Loucy (cell line): Measurements from ENCODE around the gene TAF4.
"Not testable (repeated sequence)": the region's sequence is repeated elsewhere in the genome, so short reads cannot be mapped to it uniquely, and the experiment has no call there.

Experiments used
- H2AFZ ChIP-seq: fragments of 200-600 bp; sonication (generic); 2 replicates; pipeline ENCODE4 v1.6.0; 2016; ENCODE audit warnings: antibody characterized with exemption, mild to moderate bottlenecking, low read length, moderate library complexity
- H3F3A ChIP-seq: fragments of 200-600 bp; 2 replicates; pipeline ENCODE4 v1.6.0; 2016; ENCODE audit warnings: antibody characterized with exemption, low read depth, mild to moderate bottlenecking
- H3K27me3 ChIP-seq: fragments of 200-600 bp; sonication (generic); 2 replicates; pipeline ENCODE4 v1.6.1; 2014; ENCODE audit warnings: low read length, mild to moderate bottlenecking; ENCODE audit not compliant: insufficient read depth, poor library complexity, severe bottlenecking
- H3K36me3 ChIP-seq: fragments of 200-600 bp; sonication (generic); 2 replicates; pipeline ENCODE4 v1.6.1; 2016; ENCODE audit warnings: low read length; ENCODE audit not compliant: insufficient read depth
- H3K4me1 ChIP-seq: fragments of 200-600 bp; sonication (generic); 2 replicates; pipeline ENCODE4 v1.5.1; 2014; ENCODE audit warnings: low read length, mild to moderate bottlenecking; ENCODE audit not compliant: insufficient read depth, poor library complexity, severe bottlenecking
- H3K4me2 ChIP-seq: fragments of 200-600 bp; sonication (generic); 2 replicates; pipeline ENCODE4 v1.6.0; 2014; ENCODE audit warnings: antibody characterized with exemption, low read length, low read depth, mild to moderate bottlenecking; ENCODE audit not compliant: poor library complexity, severe bottlenecking
- H3K4me3 ChIP-seq: fragments of 200-600 bp; sonication (generic); 2 replicates; pipeline ENCODE4 v1.5.1; 2014; ENCODE audit warnings: low read length, mild to moderate bottlenecking, mixed read lengths; ENCODE audit not compliant: poor library complexity, severe bottlenecking
- H3K79me2 ChIP-seq: fragments of 200-600 bp; sonication (generic); 2 replicates; pipeline ENCODE4 v1.6.1; 2014; ENCODE audit warnings: low read length; ENCODE audit not compliant: insufficient read depth
- H3K9ac ChIP-seq: fragments of 200-600 bp; sonication (generic); 2 replicates; pipeline ENCODE4 v1.6.0; 2014; ENCODE audit warnings: mild to moderate bottlenecking, low read depth, low read length, moderate library complexity; ENCODE audit not compliant: poor library complexity, severe bottlenecking
- H3K9me2 ChIP-seq: fragments of 200-600 bp; sonication (generic); replicated peaks from 2 replicates; pipeline ENCODE4 v1.6.1; 2016; ENCODE audit warnings: low read depth, low read length, mixed read lengths
- H3K9me3 ChIP-seq: fragments of 200-600 bp; sonication (generic); 2 replicates; pipeline ENCODE4 v1.6.1; 2014; ENCODE audit warnings: mild to moderate bottlenecking, antibody characterized with exemption, low read length, low read depth; ENCODE audit not compliant: insufficient read depth
- H4K20me1 ChIP-seq: fragments of 200-600 bp; sonication (generic); 2 replicates; pipeline ENCODE4 v1.6.0; 2014; ENCODE audit warnings: antibody characterized with exemption, low read length, mild to moderate bottlenecking; ENCODE audit not compliant: insufficient read depth, poor library complexity, severe bottlenecking
- EZH2phosphoT487 ChIP-seq: fragments of 200-600 bp; IDR thresholded peaks from 2 replicates; pipeline ENCODE4 v1.6.1; 2018; ENCODE audit warnings: antibody characterized with exemption, mild to moderate bottlenecking, moderate library complexity, borderline replicate concordance
- TF ChIP-seq, protein P1 (sequence below): fragments of 200-600 bp; sonication (generic); conservative IDR thresholded peaks from 2 replicates; pipeline ENCODE4 v1.5.1; 2014; ENCODE audit warnings: mild to moderate bottlenecking, antibody characterized with exemption, low read length

The TAF4 gene

DNA sequence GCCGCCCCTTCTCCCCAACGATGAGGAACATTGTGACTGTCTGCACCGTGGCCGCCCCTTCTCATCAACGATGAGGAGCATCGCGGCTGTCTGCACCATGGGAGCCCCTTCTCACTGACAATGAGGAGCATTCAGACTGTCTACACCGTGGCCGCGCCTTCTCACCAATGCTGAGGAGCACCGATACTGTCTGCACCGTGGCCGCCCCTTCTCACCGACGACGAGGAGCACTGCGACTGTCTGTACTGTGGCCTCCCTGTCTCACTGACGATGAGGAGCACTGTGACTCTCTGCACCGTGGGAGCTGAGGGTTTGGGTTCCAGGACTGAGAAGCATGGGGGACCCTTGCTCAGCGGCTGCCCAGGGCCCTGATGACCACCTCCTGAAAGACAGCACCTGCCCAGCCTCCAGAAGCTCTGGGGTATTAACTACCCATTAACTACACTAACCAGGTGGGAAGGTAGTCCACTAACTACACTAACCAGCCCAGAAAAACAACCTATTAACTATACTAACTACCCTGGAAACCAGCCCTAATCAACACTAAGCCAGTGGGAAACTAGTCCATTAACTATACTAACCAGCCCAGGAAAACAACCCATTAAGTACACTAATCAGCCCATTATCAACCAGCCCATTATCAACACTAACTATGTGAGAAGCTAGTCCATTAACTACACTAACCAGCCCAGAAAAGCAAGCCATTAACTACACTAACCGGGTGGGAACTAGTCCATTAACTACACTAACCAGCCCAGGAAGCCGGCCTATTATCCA lies 116.9 kb downstream of the TAF4 start:
- TF ChIP-seq, protein P1, sequence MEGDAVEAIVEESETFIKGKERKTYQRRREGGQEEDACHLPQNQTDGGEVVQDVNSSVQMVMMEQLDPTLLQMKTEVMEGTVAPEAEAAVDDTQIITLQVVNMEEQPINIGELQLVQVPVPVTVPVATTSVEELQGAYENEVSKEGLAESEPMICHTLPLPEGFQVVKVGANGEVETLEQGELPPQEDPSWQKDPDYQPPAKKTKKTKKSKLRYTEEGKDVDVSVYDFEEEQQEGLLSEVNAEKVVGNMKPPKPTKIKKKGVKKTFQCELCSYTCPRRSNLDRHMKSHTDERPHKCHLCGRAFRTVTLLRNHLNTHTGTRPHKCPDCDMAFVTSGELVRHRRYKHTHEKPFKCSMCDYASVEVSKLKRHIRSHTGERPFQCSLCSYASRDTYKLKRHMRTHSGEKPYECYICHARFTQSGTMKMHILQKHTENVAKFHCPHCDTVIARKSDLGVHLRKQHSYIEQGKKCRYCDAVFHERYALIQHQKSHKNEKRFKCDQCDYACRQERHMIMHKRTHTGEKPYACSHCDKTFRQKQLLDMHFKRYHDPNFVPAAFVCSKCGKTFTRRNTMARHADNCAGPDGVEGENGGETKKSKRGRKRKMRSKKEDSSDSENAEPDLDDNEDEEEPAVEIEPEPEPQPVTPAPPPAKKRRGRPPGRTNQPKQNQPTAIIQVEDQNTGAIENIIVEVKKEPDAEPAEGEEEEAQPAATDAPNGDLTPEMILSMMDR, result no peak
- TF ChIP-seq EZH2phosphoT487, result no peak

DNA sequence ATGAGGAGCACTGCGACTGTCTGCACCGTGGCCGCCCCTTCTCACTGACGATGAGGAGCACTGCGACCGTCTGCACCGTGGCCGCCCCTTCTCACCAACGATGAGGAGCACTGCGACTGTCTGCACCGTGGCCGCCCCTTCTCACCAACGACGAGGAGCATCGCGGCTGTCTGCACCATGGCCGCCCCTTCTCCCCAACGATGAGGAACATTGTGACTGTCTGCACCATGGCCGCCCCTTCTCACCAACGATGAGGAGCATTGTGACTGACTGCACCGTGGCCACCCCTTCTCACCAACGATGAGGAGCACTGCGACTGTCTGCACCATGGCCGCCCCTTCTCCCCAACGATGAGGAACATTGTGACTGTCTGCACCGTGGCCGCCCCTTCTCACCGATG lies 117.6 kb downstream of the TAF4 start:
- H2AFZ ChIP-seq, H3K9ac ChIP-seq, H3K9me3 ChIP-seq, H3K27me3 ChIP-seq, H3K4me1 ChIP-seq, H3K4me3 ChIP-seq, H3K79me2 ChIP-seq, H3K4me2 ChIP-seq, H3F3A ChIP-seq, H3K36me3 ChIP-seq, H4K20me1 ChIP-seq, H3K9me2 ChIP-seq: not testable (repeated sequence)

More for the DNA sequence above, 116.9 kb downstream of the TAF4 start:
- Histone ChIP-seq H3K9ac (no peak overlapping the region), H3K4me3 (no peak overlapping the region), H3K27me3 (no peaks in the 10 kb centered on the region), H3K4me1 (no peaks in the 10 kb centered on the region), H3F3A (no peaks in the 10 kb centered on the region), H3K4me2 (no peak overlapping the region), H2AFZ (no peak overlapping the region), H3K9me3 (no peaks in the 10 kb centered on the region), H4K20me1 (no peaks in the 10 kb centered on the region), H3K9me2 (no peaks in the 10 kb centered on the region), H3K79me2 (no peaks in the 10 kb centered on the region), H3K36me3 (no peaks in the 10 kb centered on the region)

DNA sequence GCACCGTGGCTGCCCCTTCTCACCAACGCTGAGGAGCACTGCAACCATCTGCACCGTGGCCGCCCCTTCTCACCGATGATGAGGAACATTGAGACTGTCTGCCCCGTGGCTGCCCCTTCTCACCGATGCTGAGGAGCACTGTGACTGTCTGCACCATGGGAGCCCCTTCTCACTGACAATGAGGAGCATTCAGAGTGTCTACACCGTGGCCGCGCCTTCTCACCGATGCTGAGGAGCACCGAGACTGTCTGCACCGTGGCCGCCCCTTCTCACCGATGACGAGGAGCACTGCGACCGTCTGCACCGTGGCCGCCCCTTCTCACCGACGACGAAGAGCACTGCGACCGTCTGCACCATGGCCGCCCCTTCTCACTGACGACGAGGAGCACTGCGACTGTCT lies 120.2 kb downstream of the TAF4 start:
- not testable (repeated sequence) for H3K9ac ChIP-seq, H3K27me3 ChIP-seq, H3K79me2 ChIP-seq, H3F3A ChIP-seq, H3K4me3 ChIP-seq, H2AFZ ChIP-seq, H3K36me3 ChIP-seq, H4K20me1 ChIP-seq, H3K9me3 ChIP-seq, H3K4me1 ChIP-seq, H3K4me2 ChIP-seq, H3K9me2 ChIP-seq

DNA sequence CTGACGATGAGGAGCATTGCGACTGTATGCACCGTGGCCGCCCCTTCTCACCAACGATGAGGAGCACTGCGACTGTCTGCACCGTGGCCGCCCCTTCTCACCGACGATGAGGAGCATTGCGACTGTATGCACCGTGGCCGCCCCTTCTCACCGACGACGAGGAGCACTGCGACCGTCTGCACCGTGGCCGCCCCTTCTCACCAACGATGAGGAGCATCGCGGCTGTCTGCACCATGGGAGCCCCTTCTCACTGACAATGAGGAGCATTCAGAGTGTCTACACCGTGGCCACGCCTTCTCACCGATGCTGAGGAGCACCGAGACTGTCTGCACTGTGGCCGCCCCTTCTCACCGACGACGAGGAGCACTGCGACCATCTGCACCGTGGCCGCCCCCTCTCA lies 120.7 kb downstream of the TAF4 start:
- not testable (repeated sequence) for H3K4me2 ChIP-seq, H3K9me2 ChIP-seq, H3K4me3 ChIP-seq, H3K79me2 ChIP-seq, H3F3A ChIP-seq, H3K27me3 ChIP-seq, H2AFZ ChIP-seq, H3K9ac ChIP-seq, H3K9me3 ChIP-seq, H3K4me1 ChIP-seq, H3K36me3 ChIP-seq, H4K20me1 ChIP-seq
